Natural killer cell (primary cell): ENCODE results near the gene PRKAR1B. TPM values are rescaled to one million over a fixed set of nuclear protein-coding genes. Genes with fewer than 3 reads are reported as not detected.

Experiments
- ATAC-seq, 3 donors: fragments of 150-1000 bp in 2 of 3; fragments of 200-7000 bp in 1 of 3; cut with Tn5 transposase; 1 replicate in 1 of 3; 2 replicates in 2 of 3; pipeline ENCODE4 v1.10.0; 2021; ENCODE audit warnings: mild to moderate bottlenecking in 2 of 3, moderate library complexity in 2 of 3
- DNase-seq, 2 donors: peaks; one replicate each; pipeline versions ENCODE4 v3.0.0 to v3.0.0-alpha.2; 2013 to 2021; ENCODE audit warnings: mixed read lengths in 1 of 2
- H3K27ac ChIP-seq: one replicate; pipeline ENCODE4 v1.5.1; 2013; ENCODE audit warnings: mild to moderate bottlenecking, low read length
- H3K27me3 ChIP-seq: one replicate; pipeline ENCODE4 v1.6.1; 2013; ENCODE audit warnings: low read length; ENCODE audit not compliant: control insufficient read depth, insufficient read depth
- H3K36me3 ChIP-seq: one replicate; pipeline ENCODE4 v1.6.1; 2013; ENCODE audit warnings: low read length; ENCODE audit not compliant: control insufficient read depth, insufficient read depth
- H3K4me1 ChIP-seq: one replicate; pipeline ENCODE4 v1.6.1; 2013; ENCODE audit warnings: low read length; ENCODE audit not compliant: control insufficient read depth, insufficient read depth
- H3K4me3 ChIP-seq: one replicate; pipeline ENCODE4 v1.5.1; 2013; ENCODE audit warnings: low read length
- H3K9me3 ChIP-seq: one replicate; pipeline ENCODE4 v1.6.1; 2013; ENCODE audit warnings: low read length; ENCODE audit not compliant: control insufficient read depth, insufficient read depth
- H3K27ac Mint-ChIP-seq, 2 donors: one replicate each; pipeline ENCODE4 v1.8.0; 2022; ENCODE audit warnings: mild to moderate bottlenecking in 2 of 2, mixed read lengths in 2 of 2, moderate library complexity in 1 of 2
- H3K27me3 Mint-ChIP-seq, 2 donors: one replicate each; pipeline ENCODE4 v1.8.0; 2022; ENCODE audit warnings: low read depth in 2 of 2, mixed read lengths in 2 of 2
- H3K36me3 Mint-ChIP-seq: one replicate; pipeline ENCODE4 v1.8.0; 2022; ENCODE audit warnings: mixed read lengths
- H3K4me1 Mint-ChIP-seq, 2 donors: one replicate each; pipeline ENCODE4 v1.8.0; 2022; ENCODE audit warnings: mixed read lengths in 2 of 2
- H3K4me3 Mint-ChIP-seq: one replicate; pipeline ENCODE4 v1.8.0; 2022; ENCODE audit warnings: mild to moderate bottlenecking, moderate library complexity, mixed read lengths
- H3K9me3 Mint-ChIP-seq, 2 donors: one replicate each; pipeline ENCODE4 v1.8.0; 2022; ENCODE audit warnings: mixed read lengths in 2 of 2
- CTCF ChIP-seq: fragments of 200-600 bp; IDR thresholded peaks from one replicate; pipeline ENCODE4 v1.8.0; 2022; ENCODE audit warnings: antibody characterized with exemption
- WGBS: methylation state at CpG from one replicate; pipeline ENCODE4 v1.1.7; 2013; ENCODE audit warnings: missing lambda C conversion rate; ENCODE audit not compliant: insufficient coverage; 5-methylcytosine and 5-hydroxymethylcytosine counted together
- intact Hi-C: fragments of 100-400 bp; cut with micrococcal nuclease; formaldehyde crosslinking; loops from one replicate; pipeline ENCODE4 v1.14.2; 2022
- total RNA-seq, 4 donors: library from RNA; stranded (reverse); fragments of 120-200 nt in 1 of 4; gene quantifications; one replicate each; pipeline versions ENCODE4 v1.2.3 to v1.2.4, GENCODE V29; 2013 to 2022

The PRKAR1B gene
- total RNA-seq, 3 donors from 2014 or later (not counting 1 experiment from before 2014, with no cell fraction given) = 2.4 to 3.8 (median 3.0) TPM

GRCh38 chr7:573933-574381 is 153.1 kb downstream of the PRKAR1B start:
- DNase-seq (no peak), ATAC-seq (no peak)
- WGBS = 96% methylated on average over 22 of the region's 23 CpGs
- Histone ChIP-seq H3K36me3 (no peaks in the 10 kb centered on the region), H3K4me3 (no peak overlapping the region), H3K27ac (no peak overlapping the region), H3K27me3 (no peaks in the 10 kb centered on the region), H3K9me3 (no peaks in the 10 kb centered on the region), H3K4me1 (no peaks in the 10 kb centered on the region)
- H3K27ac Mint-ChIP-seq = no peak overlapping the region
- intact Hi-C loops = loop anchor here (10.0 kb wide), 1 partner anchor 61 kb away; no protein-coding TSS in a partner anchor
- no peaks in the 10 kb centered on the region for H3K36me3 Mint-ChIP-seq
- H3K9me3 Mint-ChIP-seq = no peaks in the 10 kb centered on the region
- H3K27me3 Mint-ChIP-seq = no peaks in the 10 kb centered on the region
- no peak overlapping the region for H3K4me3 Mint-ChIP-seq
- TF ChIP-seq CTCF = no peak
- H3K4me1 Mint-ChIP-seq = peaks cover 5 to 6% of the 10 kb centered on the region in 2 donors

GRCh38 chr7:573269-573932 is 153.7 kb downstream of the PRKAR1B start:
- no peaks in the 10 kb centered on the region for H3K27me3 ChIP-seq
- DNase-seq = no peak
- 95% methylated on average over 36 of the region's 36 CpGs for WGBS
- no peaks in the 10 kb centered on the region for H3K9me3 Mint-ChIP-seq
- H3K27ac ChIP-seq = no peak overlapping the region
- ATAC-seq = no peak
- H3K27me3 Mint-ChIP-seq = no peaks in the 10 kb centered on the region
- no peaks in the 10 kb centered on the region for H3K9me3 ChIP-seq
- no peaks in the 10 kb centered on the region for H3K36me3 Mint-ChIP-seq
- intact Hi-C loops = loop anchor here (10.0 kb wide), 1 partner anchor 61 kb away; no protein-coding TSS in a partner anchor
- TF ChIP-seq CTCF = no peak
- H3K4me1 ChIP-seq = no peaks in the 10 kb centered on the region
- no peak overlapping the region for H3K4me3 Mint-ChIP-seq
- H3K27ac Mint-ChIP-seq = no peak overlapping the region
- H3K4me3 ChIP-seq = no peak overlapping the region
- H3K4me1 Mint-ChIP-seq = peaks cover 5 to 6% of the 10 kb centered on the region in 2 donors
- H3K36me3 ChIP-seq = no peaks in the 10 kb centered on the region

- Histone ChIP-seq H3K27me3 (no peaks in the 10 kb centered on the region), H3K4me1 (no peaks in the 10 kb centered on the region), H3K4me3 (no peak overlapping the region), H3K9me3 (no peaks in the 10 kb centered on the region), H3K27ac (no peak overlapping the region), H3K36me3 (no peaks in the 10 kb centered on the region)
- peaks cover 5 to 6% of the 10 kb centered on the region in 2 donors for H3K4me1 Mint-ChIP-seq
- H3K27me3 Mint-ChIP-seq = no peaks in the 10 kb centered on the region
- intact Hi-C loops = loop anchor here (10.0 kb wide), 1 partner anchor 62 kb away; no protein-coding TSS in a partner anchor
- H3K9me3 Mint-ChIP-seq = no peaks in the 10 kb centered on the region
- H3K36me3 Mint-ChIP-seq = no peaks in the 10 kb centered on the region
- no peak overlapping the region for H3K27ac Mint-ChIP-seq
- no peak for TF ChIP-seq CTCF
- 94% methylated on average over 45 of the region's 45 CpGs for WGBS
- DNase-seq = no peak
- no peak for ATAC-seq
- no peak overlapping the region for H3K4me3 Mint-ChIP-seq
These were observed 154.4 kb downstream of the PRKAR1B start for GRCh38 chr7:572416-573268.
